OCI-LY1 (cell line): ENCODE measurements around the gene UPP2.

Source experiments
- H2AFZ ChIP-seq: fragments of 200-600 bp; sonication (generic), shearing (Covaris generic); 2 replicates; pipeline ENCODE4 v1.6.0; 2014; ENCODE audit warnings: antibody characterized with exemption, mild to moderate bottlenecking, low read length
- H3F3A ChIP-seq: fragments of 200-600 bp; sonication (generic), shearing (Covaris generic); 2 replicates; pipeline ENCODE4 v1.6.0; 2014; ENCODE audit warnings: mild to moderate bottlenecking, antibody characterized with exemption, low read length, moderate library complexity; ENCODE audit not compliant: insufficient read depth
- H3K27ac ChIP-seq: fragments of 200-600 bp; sonication (generic); 2 replicates; pipeline ENCODE4 v1.5.1; 2014; ENCODE audit warnings: low read length, mixed run types, mild to moderate bottlenecking, low read depth; ENCODE audit not compliant: poor library complexity, severe bottlenecking
- H3K27me3 ChIP-seq: fragments of 200-600 bp; sonication (generic); 2 replicates; pipeline ENCODE4 v1.6.0; 2014; ENCODE audit warnings: antibody characterized with exemption, mild to moderate bottlenecking, low read length, moderate library complexity; ENCODE audit not compliant: insufficient read depth
- H3K36me3 ChIP-seq: fragments of 200-600 bp; sonication (generic); 2 replicates; pipeline ENCODE4 v1.6.1; 2014; ENCODE audit warnings: mild to moderate bottlenecking, antibody characterized with exemption, low read length, moderate library complexity, mixed read lengths; ENCODE audit not compliant: insufficient read depth
- H3K4me1 ChIP-seq: fragments of 200-600 bp; sonication (generic); 2 replicates; pipeline ENCODE4 v1.5.1; 2014; ENCODE audit warnings: mild to moderate bottlenecking, low read length, moderate library complexity; ENCODE audit not compliant: insufficient read depth, severe bottlenecking
- H3K4me2 ChIP-seq: fragments of 200-600 bp; sonication (generic), shearing (Covaris generic); 2 replicates; pipeline ENCODE4 v1.6.1; 2014; ENCODE audit warnings: low read length
- H3K4me3 ChIP-seq: fragments of 200-600 bp; sonication (generic); 2 replicates; pipeline ENCODE4 v1.5.1; 2014; ENCODE audit warnings: low read length, low read depth, mild to moderate bottlenecking, mixed read lengths; ENCODE audit not compliant: poor library complexity, severe bottlenecking
- H3K79me2 ChIP-seq: fragments of 200-600 bp; shearing (Covaris generic); 2 replicates; pipeline ENCODE4 v1.6.1; 2016; ENCODE audit warnings: mixed run types, low read length, mixed read lengths; ENCODE audit not compliant: insufficient read depth
- H3K9ac ChIP-seq: fragments of 200-600 bp; sonication (generic), shearing (Covaris generic); 2 replicates; pipeline ENCODE4 v1.6.1; 2014; ENCODE audit warnings: mild to moderate bottlenecking, low read length, mixed read lengths
- H3K9me2 ChIP-seq: fragments of 200-600 bp; sonication (generic), shearing (Covaris generic); 2 replicates; pipeline ENCODE4 v1.6.1; 2014; ENCODE audit warnings: low read depth, mild to moderate bottlenecking, low read length, mixed read lengths
- H3K9me3 ChIP-seq: fragments of 200-600 bp; shearing (Covaris generic); 2 replicates; pipeline ENCODE4 v1.6.1; 2014; ENCODE audit warnings: low read length, mixed read lengths
- H4K20me1 ChIP-seq: fragments of 200-600 bp; sonication (generic), shearing (Covaris generic); 2 replicates; pipeline ENCODE4 v1.6.0; 2016; ENCODE audit warnings: mild to moderate bottlenecking, low read length; ENCODE audit not compliant: insufficient read depth
- EZH2 ChIP-seq: fragments of 200-600 bp; sonication (generic), shearing (Covaris generic); IDR thresholded peaks from 2 replicates; pipeline ENCODE4 v1.8.0; 2017; ENCODE audit warnings: borderline replicate concordance, mixed run types, mild to moderate bottlenecking, antibody characterized with exemption, low read length, moderate library complexity, mixed read lengths
- TF ChIP-seq, protein P1 (sequence below): fragments of 200-600 bp; sonication (generic), shearing (Covaris generic); IDR thresholded peaks from 2 replicates; pipeline ENCODE4 v1.5.1; 2017; ENCODE audit warnings: mild to moderate bottlenecking, antibody characterized with exemption, low read length, moderate library complexity, mixed read lengths

The UPP2 gene

DNA sequence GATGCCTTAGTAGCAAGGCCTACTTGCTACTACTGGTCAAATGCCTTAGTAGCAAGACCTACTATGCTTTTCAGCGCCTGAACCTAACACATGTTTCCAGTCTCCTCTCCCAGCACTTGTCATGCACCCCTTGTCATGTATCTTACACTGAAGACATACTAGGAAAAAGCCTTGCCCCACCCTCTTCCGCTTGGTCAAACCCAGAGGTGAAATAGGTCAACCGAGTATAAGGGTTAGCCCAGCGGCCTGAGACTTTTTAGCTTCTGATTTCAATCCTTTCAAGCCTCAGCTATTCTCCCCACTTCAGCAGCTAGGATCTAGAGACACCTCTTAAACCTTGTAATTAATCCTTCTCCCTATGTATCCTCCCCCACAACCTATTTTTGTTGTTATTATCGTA, 73.3 kb downstream of the UPP2 start:
- no peaks in the 10 kb centered on the region for H3K9me3 ChIP-seq
- H3K4me2 ChIP-seq: no peak overlapping the region
- H3K4me1 ChIP-seq: no peaks in the 10 kb centered on the region
- H3F3A ChIP-seq: no peaks in the 10 kb centered on the region
- H4K20me1 ChIP-seq: no peaks in the 10 kb centered on the region
- no peaks in the 10 kb centered on the region for H3K79me2 ChIP-seq
- H2AFZ ChIP-seq: no peak overlapping the region
- no peaks in the 10 kb centered on the region for H3K9me2 ChIP-seq
- no peaks in the 10 kb centered on the region for H3K36me3 ChIP-seq
- H3K9ac ChIP-seq: no peak overlapping the region
- H3K27ac ChIP-seq: no peak overlapping the region
- H3K4me3 ChIP-seq: no peak overlapping the region
- no peaks in the 10 kb centered on the region for H3K27me3 ChIP-seq
- TF ChIP-seq, protein P1, sequence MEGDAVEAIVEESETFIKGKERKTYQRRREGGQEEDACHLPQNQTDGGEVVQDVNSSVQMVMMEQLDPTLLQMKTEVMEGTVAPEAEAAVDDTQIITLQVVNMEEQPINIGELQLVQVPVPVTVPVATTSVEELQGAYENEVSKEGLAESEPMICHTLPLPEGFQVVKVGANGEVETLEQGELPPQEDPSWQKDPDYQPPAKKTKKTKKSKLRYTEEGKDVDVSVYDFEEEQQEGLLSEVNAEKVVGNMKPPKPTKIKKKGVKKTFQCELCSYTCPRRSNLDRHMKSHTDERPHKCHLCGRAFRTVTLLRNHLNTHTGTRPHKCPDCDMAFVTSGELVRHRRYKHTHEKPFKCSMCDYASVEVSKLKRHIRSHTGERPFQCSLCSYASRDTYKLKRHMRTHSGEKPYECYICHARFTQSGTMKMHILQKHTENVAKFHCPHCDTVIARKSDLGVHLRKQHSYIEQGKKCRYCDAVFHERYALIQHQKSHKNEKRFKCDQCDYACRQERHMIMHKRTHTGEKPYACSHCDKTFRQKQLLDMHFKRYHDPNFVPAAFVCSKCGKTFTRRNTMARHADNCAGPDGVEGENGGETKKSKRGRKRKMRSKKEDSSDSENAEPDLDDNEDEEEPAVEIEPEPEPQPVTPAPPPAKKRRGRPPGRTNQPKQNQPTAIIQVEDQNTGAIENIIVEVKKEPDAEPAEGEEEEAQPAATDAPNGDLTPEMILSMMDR: no peak
- TF ChIP-seq EZH2: no peak

DNA sequence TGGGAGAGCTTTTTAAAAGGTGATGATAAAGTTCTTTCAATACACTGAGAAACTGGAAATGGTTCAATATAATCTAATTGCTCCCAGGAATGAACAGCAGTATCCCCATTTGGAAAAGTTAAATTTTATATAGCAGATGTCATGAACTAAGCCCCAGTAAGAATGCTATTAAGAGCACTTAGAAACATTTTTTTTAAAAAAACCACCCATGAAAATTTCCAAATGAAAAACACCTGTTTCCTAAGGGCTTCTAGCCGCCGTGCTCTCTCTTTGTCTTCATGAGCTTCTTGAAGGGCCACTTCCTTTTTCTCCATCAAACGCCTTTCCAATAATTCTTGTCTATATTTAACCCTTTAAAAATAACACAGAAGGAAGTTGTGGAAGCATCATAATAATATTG, 77.0 kb downstream of the UPP2 start:
- no peaks in the 10 kb centered on the region for H3K9me3 ChIP-seq
- no peaks in the 10 kb centered on the region for H3F3A ChIP-seq
- H3K79me2 ChIP-seq: no peaks in the 10 kb centered on the region
- H3K4me3 ChIP-seq: no peak overlapping the region
- no peaks in the 10 kb centered on the region for H3K36me3 ChIP-seq
- no peaks in the 10 kb centered on the region for H3K9me2 ChIP-seq
- H3K9ac ChIP-seq: no peak overlapping the region
- no peak overlapping the region for H3K4me2 ChIP-seq
- H3K4me1 ChIP-seq: no peaks in the 10 kb centered on the region
- H3K27me3 ChIP-seq: no peaks in the 10 kb centered on the region
- TF ChIP-seq, protein P1: no peak
- no peak for TF ChIP-seq EZH2
- H2AFZ ChIP-seq: no peak overlapping the region
- no peaks in the 10 kb centered on the region for H4K20me1 ChIP-seq
- no peak overlapping the region for H3K27ac ChIP-seq

DNA sequence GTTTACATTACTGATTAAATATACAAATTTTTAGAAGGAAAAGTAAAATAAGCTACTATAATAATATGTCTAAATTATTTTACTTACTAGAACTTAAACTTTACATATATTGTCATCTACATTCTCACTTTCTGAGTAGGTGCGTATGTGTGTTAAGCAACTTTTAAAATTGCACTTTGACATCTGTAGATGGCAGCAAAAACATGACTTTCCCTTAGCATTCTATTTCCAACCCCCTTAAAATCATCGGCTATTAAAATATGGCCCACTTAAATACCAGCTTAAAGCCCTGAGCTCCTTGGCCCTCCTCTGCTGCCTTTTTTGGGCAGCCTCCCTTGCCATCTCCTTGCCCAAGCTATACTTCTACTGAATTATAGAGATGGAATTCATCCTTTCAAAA, 78.0 kb downstream of the UPP2 start:
- no peaks in the 10 kb centered on the region for H3K9me2 ChIP-seq
- no peak overlapping the region for H3K4me2 ChIP-seq
- no peaks in the 10 kb centered on the region for H3F3A ChIP-seq
- no peaks in the 10 kb centered on the region for H3K4me1 ChIP-seq
- H3K9me3 ChIP-seq: no peaks in the 10 kb centered on the region
- H3K4me3 ChIP-seq: no peak overlapping the region
- H3K9ac ChIP-seq: no peak overlapping the region
- H3K27ac ChIP-seq: no peak overlapping the region
- no peaks in the 10 kb centered on the region for H3K27me3 ChIP-seq
- H4K20me1 ChIP-seq: no peaks in the 10 kb centered on the region
- no peak overlapping the region for H2AFZ ChIP-seq
- H3K79me2 ChIP-seq: no peaks in the 10 kb centered on the region
- H3K36me3 ChIP-seq: no peaks in the 10 kb centered on the region
- no peak for TF ChIP-seq EZH2
- TF ChIP-seq, protein P1: peak; percentile 52
